Left renal cortex interstitium (tissue), 4 donors: ENCODE results near the gene PLEKHA5. TPM values are rescaled to one million over a fixed set of nuclear protein-coding genes. Genes with fewer than 3 reads are reported as not detected.

Source experiments
- DNase-seq, 4 donors: peaks; one replicate each; pipeline ENCODE4 v3.0.0-alpha.2; 2013; ENCODE audit warnings: low read depth in 4 of 4, low spot score in 2 of 4, missing footprints in 1 of 4
- polyA plus RNA-seq, 4 donors: library from polyadenylated mRNA; unstranded; fragments of 120-200 nt; gene quantifications; one replicate each; pipeline ENCODE4 v1.2.1, GENCODE V29; 2013; ENCODE audit not compliant: insufficient read length in 4 of 4

The PLEKHA5 gene
- polyA plus RNA-seq, 4 donors: 83.3 to 114 (median 93.5) TPM

DNA sequence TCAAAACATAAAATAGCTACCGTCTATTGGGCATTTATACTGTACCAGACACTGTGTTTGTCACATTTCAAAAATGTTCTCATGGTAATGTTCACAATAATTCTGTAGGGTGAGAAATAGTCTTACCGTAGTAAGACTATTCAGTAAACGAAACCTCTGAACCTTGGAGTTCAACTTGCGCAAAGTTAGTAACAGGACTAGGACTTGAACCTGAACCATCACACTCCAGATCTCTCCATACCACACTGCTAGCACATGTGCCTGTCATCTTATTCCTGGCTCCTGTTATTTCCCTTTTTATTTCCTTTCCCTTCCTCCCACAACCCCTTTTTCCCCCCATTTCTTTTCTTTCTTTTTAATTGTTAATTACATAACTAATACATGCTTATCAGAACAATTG, 65.4 kb downstream of the PLEKHA5 start:
- no peak for DNase-seq

DNA sequence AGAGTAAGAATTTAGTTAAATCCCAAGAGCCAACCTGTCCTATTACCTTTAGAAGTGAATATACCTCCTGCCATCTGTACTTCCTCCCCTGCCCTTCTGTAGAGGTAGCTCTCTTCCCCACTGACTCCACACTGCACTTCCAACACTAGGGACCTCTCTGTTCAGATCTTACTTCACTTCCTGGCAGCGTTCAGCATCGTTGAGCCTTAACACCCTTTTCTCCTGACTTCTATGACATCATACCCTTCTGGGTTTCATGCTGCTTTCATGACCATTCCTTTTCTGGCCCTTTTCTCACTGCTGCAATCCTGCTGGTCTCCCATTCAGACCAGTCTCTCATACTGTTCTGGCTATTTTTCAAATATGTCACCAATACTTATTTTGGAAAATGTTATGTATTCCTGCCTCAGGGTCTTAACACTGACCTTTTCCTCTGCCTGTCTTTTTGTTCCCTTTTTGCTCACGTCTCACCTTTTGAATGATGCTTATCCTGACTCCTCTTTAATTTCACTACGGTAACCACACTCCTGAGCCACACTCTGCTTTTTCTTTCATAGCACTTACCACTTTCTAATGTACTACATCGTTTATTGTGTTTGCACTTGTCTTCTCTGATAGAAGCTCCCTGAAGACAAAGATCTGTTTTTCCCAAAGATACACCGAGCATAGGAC, 67.6 kb downstream of the PLEKHA5 start:
- DNase-seq: no peak

GRCh38 chr12:19198272-19198671, 68.7 kb downstream of the PLEKHA5 start:
- no peak for DNase-seq

- no peak for DNase-seq
These were observed 69.8 kb downstream of the PLEKHA5 start for GRCh38 chr12:19199332-19199731.

DNA sequence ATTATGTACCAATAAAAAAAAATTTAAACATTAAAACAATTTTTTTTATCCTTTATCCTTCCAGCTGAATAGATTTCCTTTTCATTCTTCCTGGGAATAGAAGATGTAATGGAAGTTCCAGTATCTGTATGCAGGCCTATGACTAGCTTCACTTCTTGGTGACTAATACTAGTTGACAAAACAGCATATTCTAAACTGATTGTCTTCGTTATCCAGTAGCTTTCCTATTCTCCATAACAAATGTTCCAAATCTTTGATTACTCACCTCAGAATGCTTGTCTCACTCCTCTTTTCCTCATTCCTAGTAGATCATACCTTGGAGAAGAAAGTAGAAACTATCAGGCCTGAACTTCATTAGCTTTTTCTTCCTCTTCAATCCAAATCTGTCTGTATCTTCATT, 70.7 kb downstream of the PLEKHA5 start:
- DNase-seq: no peak

DNA sequence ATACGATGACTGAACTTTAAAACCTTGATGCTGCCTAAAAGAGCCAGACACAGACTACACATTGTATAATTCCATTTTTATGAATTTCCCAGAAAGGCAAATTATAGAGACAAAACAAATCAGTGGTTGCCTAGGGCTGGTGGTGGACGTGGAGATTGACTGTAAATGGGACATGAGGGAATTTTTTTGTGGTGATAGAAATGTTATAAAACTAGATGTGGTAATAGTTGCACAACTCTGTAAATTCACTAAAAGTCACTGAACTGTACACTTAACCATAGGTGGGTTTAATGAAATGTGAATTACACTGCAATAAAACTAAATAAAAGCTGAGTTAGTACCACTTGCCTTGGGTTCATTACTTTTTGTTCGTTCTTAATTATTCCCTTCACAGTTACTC, 72.1 kb downstream of the PLEKHA5 start:
- DNase-seq: no peak

GRCh38 chr12:19203013-19203412, 73.5 kb downstream of the PLEKHA5 start:
- no peak for DNase-seq

DNA sequence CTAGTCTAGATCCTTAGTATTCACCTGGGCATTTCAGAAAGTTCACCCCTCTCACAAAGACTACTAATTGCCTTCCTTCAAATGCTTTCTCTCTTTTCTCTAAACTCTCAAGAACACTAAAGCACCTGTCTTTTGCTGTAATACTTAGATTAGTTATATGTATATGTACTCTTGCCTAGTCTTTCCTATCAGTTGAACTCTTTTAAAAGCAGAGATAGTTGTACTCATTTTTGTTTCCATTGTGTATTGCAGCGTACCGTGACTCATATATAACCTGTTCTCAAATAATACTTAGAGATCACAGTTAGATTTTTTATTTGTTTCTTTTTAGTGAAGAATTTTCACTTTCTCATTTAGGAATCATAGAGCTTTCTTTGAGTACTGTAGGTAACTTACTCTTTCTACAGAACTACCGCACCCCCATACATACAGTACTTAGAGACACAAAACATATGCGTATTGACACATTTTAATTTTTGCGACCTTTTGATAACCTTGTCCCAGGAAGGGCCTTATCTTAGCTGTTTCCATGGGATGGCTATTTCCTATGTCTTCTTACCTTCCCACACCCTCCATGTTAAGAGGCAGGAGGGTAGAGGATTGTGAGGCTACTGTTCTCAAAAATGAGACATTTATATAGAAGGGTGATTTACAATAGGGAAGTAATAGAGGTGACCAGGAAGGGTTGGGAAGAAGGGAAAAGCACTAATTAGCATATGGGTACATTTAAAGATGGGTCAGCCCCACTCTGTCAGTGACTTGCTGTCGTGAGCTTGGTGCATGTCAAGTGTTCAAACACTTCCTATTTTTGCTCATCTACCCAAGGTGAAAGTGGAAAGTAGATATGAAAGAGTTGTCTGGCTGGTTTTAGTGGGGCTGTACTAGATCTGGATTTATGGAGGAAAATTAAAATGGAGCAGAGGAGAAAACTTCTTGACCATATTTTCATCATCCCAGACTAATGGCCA, 74.3 kb downstream of the PLEKHA5 start:
- no peak for DNase-seq

- no peak for DNase-seq
These were observed 75.6 kb downstream of the PLEKHA5 start for GRCh38 chr12:19205120-19205519.

DNA sequence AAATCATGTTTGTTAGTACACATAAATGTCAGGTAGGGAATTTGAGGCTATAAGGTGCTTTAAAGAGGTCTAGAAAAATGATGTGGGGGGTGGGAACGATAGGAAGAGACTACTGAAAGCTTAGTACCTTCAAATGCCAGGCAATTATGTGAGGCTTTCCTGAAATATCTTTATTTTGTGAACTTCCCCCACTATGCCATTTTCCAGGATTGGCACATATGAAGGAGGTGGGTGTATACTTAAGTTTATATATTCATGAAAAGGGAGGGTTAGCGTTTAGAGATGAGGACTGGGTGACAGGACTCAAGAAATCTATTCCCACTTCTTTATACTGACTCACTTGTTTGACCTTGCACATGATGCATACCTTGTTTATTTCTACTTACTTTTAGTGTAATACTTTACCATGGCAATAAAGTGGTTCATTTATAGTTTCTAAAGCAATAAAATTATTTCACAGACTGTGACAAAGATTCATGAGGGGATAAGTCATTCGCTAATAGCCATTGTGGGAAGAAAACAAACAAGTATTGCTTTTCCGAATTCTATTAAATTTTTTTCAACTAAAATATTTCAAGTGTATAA, 77.1 kb downstream of the PLEKHA5 start:
- DNase-seq: no peak

- DNase-seq: no peak
These were observed 78.9 kb downstream of the PLEKHA5 start for GRCh38 chr12:19208456-19208855.

DNA sequence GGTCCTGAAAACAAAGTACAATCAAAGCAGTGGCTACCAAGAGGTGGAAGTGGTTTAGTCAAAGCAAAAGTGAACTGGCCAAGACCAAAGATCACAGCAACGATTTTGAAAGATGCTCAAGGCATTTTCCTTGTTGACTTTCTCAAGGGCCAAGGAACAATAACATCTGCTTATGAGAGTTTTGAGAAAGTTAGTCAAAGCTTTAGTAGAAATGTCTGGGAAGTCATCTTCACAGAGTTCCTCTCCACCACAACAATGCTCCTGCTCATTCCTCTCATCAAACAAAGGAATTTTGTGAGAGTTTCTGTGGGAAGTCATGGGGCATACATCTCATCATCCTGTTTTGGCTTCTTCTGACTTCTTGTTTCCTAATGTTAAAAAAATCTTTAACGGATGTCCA, 80.1 kb downstream of the PLEKHA5 start:
- DNase-seq: no peak

- DNase-seq: no peak
These were observed 82.3 kb downstream of the PLEKHA5 start for GRCh38 chr12:19211802-19212201.

GRCh38 chr12:19212245-19212644, 82.7 kb downstream of the PLEKHA5 start:
- no peak for DNase-seq

DNA sequence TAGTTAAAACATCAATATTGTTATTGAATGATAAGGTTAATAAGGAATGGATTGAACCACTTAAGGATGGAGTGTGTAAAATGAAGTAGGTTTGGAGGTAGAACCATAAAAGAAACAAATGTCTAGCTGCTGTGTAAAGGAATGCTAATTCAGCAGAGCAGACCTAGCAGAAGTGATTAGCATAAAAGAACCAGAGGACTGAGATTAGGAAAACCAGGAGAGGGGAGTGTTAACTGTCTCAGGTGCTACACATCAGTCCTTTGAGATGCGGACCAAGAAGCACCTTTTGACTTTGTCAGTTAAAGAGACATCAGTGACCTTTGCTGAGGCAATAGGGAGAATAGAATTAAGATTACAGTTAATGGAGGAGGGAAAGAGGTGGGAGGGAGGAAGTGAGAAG, 84.5 kb downstream of the PLEKHA5 start:
- DNase-seq: no peak

DNA sequence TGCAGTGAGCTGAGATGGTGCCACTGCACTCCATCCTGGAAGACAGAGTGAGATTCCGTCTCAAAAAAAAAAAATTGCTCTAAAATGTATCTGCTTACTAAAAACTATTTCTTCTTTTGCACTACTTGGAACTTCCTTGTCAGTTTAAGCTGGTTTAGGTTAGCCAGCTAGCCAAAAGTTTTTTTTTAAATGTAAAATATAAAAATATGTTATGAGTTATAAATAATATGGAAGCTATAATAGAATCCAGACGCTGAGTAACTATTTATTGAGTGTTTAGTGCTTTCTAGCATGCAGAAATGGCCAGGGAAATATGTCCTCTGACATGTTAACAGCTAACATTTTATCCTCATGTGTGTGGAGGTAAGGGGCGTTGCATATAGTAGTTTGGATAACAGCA, 85.6 kb downstream of the PLEKHA5 start:
- DNase-seq: no peak

GRCh38 chr12:19217446-19217845, 87.9 kb downstream of the PLEKHA5 start:
- no peak for DNase-seq

- no peak for DNase-seq
These were observed 90.7 kb downstream of the PLEKHA5 start for GRCh38 chr12:19220205-19220604.

DNA sequence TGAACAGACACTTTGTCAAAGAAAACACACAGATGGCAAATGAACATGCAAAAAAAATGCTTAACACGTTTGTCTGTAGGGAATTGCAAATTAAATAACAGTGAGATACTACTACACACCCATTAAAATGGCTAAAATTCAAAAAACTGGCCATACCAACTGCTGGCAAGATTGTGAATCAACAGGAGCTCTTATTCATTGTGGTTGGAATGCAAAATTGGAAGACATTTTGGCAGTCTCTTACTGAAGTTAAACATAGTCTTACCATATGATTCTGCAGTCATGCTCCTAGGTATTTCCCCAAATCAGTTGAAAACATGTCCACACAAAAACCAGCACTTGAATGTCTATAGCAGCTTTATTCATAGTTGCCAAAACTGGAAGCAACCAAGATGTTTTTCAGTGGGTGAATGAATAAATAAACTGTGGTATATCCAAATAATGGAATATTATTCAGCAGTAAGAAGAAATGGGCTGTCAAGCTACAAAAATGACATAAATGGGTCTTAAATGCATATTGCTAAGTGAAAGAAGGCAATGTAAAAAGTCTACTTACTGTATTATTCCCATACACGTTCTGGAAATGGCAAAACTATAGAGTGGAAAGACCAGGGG, 91.4 kb downstream of the PLEKHA5 start:
- DNase-seq: no peak

DNA sequence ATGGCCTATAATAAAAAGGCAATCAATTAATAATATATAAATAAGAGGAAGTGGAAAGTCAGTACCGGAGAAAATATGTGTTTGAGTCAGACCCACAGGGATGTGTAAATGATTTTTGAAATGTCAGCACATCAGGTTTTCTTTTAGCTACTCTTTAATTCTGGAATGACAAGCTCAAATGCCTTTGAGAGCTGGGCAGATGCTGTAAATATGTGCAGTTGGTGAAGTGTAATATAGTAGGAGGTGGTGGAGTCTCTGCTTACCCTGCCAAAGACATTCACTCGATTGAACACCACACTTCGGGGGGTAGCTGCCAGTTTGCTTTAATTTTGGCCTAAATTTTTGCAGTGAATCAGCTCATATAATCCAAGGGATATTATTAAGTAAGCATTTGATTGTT, 93.0 kb downstream of the PLEKHA5 start:
- DNase-seq: no peak

DNA sequence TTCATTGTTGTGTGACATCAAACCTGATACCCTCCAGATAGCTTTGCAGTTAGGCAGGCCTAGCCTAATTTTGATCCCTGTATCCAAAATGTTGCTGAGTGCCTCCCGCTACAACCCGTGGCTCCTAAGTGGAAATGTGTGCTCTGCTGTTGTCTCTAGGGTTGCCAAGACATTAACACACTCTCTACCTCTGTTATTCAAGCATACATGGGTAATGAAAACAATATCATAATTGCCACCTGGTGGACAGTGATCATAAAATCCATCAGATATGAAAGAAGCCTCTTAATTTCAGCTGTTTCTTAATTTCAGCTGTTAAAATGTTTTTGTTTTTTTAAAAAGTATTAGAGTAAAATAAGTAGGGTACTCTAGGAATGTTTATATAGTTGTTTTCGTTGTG, 93.5 kb downstream of the PLEKHA5 start:
- no peak for DNase-seq
